HG03432 (cell line): ENCODE data around the gene PLCB4.

Experiments used
- ATAC-seq: cut with Tn5 transposase; IDR thresholded peaks from one replicate; pipeline ENCODE4 v1.9.1; 2021; ENCODE audit warnings: mild to moderate bottlenecking, moderate library complexity; ENCODE audit not compliant: unreplicated experiment

Gene PLCB4

GRCh38 chr20:9389346-9389745 lies 320.5 kb downstream of the PLCB4 start:
- ATAC-seq = no peak

DNA sequence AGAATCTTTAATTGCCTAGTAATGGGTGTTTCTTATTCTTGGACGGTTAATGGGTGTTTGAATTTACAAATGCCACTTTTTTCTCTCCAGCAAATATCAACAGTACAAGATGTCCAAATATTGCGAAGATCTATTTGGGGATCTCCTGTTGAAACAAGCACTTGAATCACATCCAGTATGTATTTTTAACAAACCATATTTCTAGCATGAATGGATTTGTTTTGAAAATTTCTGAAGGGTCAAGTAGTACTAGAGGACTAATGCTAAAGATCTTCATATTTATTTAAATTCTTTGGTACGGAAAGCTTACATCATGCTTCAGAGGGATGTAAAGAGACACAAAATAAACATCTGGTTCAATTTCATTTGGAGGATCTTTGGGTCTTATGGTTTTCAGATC lies 321.6 kb downstream of the PLCB4 start:
- no peak for ATAC-seq

- ATAC-seq = peak; percentile 41
Measured at GRCh38 chr20:9392892-9393857, 324.3 kb downstream of the PLCB4 start.

DNA sequence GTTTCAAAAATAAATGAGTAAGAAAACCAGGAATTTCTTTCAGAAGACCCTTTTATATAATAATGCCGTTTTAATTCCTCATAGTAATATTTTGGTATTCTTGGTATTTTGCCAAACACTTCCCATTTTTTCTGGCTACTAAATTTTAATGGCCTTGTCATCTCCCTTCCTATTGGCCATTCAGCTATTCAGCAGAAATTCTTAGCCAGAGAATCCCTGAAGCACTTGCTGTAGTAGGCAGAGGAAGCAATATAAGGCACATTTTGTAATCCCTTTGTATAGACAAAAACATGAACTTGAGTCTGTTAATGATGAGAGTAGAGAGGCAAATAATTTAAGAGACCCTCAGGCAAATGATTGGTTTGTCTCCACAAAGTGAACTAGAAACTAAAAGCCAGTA lies 327.1 kb downstream of the PLCB4 start:
- ATAC-seq = no peak

DNA sequence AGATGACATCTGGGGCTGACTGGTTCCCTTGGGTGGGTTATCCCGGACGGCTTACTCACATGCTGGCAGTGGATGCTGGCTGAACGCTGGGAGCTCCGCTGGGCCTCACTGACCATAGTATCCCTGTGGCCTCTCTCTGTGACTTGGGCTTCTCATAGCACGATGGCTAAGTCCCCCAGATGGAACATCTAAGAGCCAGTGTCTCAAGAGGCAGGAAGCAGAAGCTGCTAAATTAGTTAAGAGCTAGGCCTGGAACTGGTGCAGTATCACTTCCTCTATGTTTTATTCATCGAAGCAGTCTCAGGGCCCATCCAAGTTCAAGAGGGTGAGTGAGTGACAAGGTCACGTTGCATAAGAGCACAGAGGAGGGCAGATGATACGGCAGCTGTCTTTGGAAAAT lies 329.0 kb downstream of the PLCB4 start:
- ATAC-seq = peak; percentile 95

- no peak for ATAC-seq
Measured at GRCh38 chr20:9398882-9399281, 330.0 kb downstream of the PLCB4 start.

GRCh38 chr20:9399322-9399721 lies 330.4 kb downstream of the PLCB4 start:
- no peak for ATAC-seq

DNA sequence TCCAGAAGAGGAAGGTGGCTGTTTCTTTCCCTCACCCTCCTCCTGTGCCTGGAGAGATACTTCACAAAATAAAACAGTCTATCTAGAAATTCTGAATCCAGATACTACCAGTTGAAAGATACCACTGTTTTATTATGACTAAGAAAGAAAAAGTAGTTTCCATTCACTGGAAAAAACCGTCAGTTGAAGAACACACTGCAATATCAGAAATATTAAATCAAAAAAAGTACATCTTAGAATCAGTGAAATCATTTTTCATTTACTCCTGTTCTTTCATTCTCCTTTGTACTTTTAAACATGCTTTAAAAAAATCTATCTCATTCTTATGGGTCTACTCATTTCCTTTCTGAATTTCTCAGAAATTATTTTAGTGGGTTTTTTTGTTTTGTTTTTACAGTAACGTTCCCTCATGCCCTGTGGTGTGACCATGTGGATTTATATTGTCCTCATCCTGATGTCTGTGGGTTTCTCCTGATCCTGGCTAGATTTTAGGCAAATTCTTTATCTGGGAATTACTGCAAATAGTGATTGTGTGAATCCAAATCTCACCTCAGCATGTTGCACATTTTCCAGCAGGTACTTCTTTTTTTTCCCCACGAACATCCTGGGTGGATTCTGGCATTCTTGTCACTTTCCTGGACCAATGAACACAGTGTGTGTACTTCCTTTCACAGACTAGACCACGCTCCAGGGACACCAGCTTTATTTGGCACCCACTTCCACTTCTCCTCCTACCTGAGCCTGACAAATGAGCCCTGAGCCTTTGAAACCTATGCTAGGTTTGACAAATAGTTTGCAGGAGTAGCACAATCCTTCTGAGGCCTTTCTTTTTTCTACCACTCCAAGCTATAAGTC lies 331.5 kb downstream of the PLCB4 start:
- ATAC-seq = no peak

DNA sequence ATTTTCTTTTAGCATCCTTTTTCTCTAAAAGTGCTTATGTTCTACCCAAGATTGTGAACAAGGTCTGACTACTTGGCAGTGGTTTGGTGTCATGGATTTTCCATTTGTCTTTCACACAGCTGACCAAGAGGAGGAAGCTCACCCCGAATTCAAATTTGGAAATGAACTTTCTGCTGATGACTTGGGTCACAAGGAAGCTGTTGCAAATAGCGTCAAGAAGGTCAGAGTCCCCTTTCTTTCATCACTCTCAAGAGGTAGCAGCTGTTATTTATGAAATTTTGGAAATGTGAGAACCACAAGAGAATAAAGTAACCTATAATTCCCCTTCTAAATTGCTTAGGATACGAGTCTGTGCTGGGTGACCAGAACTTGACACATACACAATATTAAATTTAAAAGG lies 332.5 kb downstream of the PLCB4 start:
- ATAC-seq = no peak

DNA sequence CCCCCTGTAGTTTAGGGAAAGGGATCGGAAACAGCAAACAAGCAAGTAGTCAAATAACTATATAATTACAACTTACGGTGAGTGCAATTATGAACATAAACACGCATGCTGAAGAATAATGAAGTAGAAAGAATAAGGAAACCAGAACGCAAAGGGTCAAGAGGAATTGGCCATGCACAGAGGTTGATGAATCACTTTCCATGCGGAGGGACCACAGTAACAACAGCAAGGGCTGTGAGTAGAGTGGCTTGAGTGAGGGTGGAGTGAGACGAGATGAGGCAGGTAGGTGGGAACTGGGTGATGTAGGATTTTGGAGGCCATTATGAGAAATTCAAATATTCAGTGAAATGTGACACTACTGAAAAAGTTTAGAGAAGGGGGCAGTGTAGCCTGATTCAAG lies 333.3 kb downstream of the PLCB4 start:
- no peak for ATAC-seq

- no peak for ATAC-seq
Measured at GRCh38 chr20:9402546-9402945, 333.7 kb downstream of the PLCB4 start.

- no peak for ATAC-seq
Measured at GRCh38 chr20:9403448-9403847, 334.6 kb downstream of the PLCB4 start.

GRCh38 chr20:9407805-9408421 lies 339.0 kb downstream of the PLCB4 start:
- peak; percentile 56 for ATAC-seq

DNA sequence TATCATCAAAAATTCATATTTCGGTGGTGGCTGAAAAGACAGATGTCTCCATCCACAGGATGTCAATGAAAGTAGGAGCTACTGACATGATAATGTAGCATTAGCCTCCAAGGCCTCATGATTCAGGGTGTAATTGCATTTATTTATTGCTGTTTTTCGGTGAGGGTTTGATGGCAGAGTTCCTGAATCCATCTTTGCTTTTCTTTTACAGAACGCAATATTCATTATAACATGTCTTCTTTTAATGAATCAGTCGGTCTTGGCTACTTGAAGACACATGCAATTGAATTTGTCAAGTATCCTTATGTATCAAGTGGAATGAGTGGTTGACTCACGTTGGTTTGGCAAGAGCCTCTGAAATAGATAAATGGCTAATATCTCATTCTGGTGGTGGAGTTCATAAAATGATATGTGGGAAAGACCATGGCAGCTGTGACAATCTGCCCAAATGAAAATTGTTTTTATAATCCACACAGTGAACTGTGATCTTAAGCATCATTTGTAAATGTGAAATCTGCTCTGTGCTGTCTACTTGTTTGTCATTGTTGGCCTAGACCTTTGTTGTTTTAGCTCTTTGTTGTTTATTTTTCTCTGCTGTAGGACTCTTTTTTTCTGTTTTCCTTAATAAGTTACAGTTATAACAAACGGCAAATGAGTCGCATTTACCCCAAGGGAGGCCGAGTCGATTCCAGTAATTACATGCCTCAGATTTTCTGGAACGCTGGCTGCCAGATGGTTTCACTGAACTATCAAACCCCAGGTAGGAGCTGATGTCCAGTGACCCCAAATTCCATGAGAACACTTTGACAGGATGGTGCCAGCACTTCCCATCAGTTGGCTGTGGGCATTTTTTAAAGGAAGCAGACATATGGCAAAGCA lies 339.8 kb downstream of the PLCB4 start:
- ATAC-seq = no peak

DNA sequence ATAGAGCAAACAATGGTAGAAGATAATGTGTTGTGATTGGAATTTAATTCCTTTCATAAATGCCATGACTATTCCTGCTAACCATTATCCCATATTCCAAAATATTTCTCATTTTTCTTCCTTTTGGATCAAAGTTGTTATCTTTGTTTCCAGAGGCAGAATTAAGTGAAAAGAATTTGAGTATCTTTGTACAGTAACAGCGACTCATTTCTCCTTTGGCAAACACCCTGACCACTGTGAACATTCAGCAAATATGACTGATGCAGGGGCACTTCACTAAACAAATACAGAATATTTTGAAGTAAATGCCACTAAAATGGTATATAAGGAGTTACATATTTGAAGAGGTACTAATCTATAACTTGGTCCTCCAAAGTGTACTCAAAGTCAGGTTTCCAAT lies 340.5 kb downstream of the PLCB4 start:
- ATAC-seq = no peak

- ATAC-seq = no peak
Measured at GRCh38 chr20:9409981-9410380, 341.1 kb downstream of the PLCB4 start.

GRCh38 chr20:9411833-9412232 lies 342.9 kb downstream of the PLCB4 start:
- ATAC-seq = no peak

DNA sequence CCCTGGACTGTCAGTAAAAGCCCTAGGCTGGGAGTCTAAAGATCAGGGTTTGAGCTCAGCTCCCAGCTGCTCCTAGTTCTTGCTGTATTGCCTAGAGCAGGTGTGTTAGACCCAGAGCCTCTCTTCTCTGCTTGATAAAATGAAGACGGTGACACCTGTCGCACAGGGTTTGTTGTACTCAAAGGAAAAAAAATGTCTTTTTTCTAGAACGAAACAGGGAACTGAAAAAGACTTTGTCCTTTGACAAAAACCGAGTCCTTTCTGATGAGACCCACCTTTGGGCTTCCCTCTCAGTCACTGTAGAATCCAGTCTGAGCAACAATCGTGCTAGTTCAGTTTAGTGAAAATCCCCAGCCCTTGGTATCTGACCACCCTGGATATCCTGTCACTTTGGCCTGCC lies 343.4 kb downstream of the PLCB4 start:
- peak; percentile 80 for ATAC-seq

- no peak for ATAC-seq
Measured at GRCh38 chr20:9413001-9413400, 344.1 kb downstream of the PLCB4 start.

GRCh38 chr20:9415426-9415825 lies 346.5 kb downstream of the PLCB4 start:
- ATAC-seq = no peak
